DMS 273 (cell line): ENCODE data around the gene DOP1B.
A peak's percentile ranks its signal among the peaks of the same experiment; 100 is the strongest.
"Not testable (repeated sequence)": the region's sequence is repeated elsewhere in the genome, so short reads cannot be mapped to it uniquely, and the experiment has no call there.

Experiments
- DNase-seq: peaks from one replicate; lab custom pipeline; 2025; ENCODE audit not compliant: unreplicated experiment; lab: John Stamatoyannopoulos, UW

Gene DOP1B

DNA sequence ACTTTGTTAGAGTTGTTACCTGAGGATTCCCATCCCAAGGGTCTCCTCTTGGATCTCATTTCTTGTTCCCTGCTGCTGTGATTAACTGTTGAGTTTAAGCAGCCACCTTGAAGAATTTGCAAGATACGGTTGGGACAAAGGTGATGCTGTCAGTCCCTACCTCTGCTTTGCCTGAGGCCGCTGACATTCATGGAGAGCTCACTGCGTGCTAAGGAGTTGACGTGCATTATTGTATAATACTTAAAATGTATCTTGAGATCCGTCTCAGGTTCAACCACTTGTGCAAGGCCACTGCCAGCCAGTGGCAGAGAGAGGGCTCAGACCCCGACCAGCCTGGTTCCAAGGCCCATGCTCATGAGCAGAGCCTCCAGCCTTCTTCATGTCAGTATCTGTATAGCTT is 14.2 kb downstream of the DOP1B start:
- no peak for DNase-seq

DNA sequence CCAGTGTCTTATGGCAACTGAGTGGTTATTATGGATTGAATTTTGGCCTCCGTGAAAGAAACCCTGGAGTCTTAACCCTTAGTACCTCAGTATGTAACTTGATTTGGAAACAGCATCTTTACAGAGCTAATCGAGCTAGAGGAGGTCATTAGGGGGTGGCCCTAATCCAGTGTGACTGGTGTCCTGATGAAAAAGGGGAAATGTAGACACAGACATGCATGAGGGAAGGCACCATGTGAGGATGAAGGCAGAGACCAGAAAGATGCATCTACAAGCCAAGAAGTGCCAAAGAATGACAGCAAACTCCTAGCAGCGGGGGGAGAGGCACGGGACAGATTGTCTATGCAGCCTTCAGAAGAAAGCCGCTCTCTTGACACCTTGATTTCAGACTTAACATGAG is 14.7 kb downstream of the DOP1B start:
- no peak for DNase-seq

DNA sequence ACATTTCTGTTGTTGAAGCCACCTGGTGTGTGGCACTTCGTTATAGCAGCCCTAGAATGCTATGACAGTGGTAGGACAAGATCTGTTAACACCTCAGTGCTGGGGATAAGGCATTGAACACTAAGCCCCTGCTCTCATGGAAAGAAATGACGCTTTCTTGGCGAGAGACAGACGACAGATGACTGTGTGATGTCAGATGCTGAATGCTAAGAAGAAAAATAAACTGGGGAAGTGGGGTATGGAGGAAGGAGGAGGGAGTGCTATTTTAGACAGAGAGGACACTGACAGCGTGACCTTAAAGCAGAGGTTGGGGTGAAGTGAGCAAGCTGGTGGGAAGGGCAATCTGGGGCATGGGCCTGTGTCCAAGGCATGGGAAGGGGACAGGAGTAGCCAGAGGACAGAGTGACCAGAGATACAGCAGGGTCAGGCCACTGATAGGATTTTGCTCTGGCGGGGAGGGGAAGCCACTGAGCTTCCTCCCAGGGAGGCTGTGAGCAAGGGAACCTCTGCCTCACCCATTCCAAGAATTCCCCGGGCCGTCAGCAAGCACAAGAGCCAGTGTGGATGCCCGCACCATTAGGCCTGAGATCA is 15.2 kb downstream of the DOP1B start:
- peak; percentile 14 for DNase-seq

DNA sequence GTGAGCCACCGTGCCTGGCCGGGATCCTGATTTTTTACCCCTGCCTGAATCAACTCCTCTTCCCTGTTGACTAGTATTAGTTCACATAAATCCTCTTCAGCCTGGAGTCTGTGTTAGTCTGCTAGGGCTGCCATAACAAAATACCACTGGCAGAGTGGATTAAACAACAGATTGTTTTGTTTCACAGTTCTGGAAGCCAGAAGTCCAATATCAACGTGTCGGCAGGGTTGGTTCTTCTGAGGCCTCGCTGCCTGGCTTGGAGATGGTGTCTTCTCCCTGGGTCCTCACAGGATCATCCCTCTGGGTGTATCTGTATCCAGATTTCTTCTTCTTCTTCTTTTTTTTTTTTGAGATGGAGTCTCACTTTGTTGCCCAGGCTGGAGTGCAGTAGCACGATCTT is 18.2 kb downstream of the DOP1B start:
- DNase-seq = no peak

DNA sequence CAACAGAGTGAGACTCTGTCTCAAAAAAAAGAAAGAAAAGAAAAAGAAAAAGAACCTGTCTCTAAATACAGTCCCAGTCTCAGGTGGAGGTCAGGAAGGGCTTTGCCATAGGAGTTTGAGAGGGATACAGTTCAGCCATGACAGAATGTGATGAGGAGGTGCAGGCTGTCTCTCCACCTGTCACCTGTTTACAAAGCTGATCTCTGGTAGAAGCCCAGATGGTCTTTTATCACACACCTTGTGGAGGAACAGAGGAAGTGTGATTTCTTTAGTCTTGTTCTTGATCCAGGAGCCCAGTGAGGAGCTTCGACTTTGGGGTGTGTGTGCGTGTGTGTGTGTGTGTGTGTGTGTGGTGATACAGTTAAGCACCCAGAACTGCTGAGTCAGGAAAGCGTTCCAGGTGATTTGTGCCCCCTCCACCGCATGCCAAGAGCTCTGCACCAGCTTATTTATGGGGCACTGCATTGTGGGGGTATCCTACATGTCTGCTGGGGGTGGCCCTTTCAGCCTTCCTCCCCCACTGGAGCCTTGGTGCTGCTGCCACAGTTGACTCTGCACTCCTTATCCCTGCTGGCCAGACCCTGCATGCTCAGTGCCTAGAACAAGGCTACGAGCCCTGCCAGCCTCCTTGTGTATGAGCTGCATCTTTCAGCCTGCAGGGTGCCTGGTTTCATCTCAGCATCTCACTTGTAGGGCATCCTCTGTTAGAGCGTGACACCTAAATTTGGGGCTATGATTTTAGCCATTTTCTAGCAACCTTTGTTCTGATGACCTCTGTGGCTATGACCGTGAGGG is 19.3 kb downstream of the DOP1B start:
- DNase-seq = peak; percentile 39

DNA sequence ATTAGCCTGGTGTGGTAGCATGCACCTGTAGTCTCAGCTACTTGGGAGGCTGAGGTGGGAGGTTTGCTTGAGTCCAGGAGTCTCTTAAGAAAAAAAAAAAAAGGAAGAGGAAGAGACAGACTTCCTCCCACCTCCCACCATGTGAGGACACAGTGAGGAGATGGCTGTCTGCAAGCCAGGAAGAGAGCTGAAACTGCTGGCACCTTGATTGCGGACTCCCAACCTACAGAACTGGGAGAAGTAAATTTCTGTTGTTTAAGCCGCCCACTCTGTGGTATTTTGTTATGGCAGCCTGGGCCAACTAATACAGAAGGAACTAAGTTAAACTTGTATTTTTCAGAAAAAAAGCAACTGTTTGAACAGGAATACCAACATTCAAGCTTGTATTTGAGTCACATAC is 21.7 kb downstream of the DOP1B start:
- no peak for DNase-seq

DNA sequence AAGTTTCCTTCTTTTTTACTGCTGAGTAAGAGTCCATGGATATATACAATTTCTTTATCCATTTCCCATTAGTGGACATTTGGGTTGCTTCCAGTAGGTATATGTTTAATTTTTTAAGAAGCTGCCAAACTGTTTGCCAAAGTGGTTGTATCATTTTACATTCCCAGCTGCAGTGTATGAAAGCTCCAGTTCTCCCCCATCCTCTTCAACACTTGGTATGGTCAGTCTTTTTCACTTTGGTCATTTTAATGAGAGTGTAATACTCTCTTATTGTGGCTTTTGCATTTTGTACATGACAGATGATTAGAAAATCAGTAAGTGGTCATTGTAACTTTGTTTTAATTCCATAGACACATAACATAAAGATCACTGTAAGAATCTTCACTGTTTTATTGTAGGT is 22.5 kb downstream of the DOP1B start:
- no peak for DNase-seq

DNA sequence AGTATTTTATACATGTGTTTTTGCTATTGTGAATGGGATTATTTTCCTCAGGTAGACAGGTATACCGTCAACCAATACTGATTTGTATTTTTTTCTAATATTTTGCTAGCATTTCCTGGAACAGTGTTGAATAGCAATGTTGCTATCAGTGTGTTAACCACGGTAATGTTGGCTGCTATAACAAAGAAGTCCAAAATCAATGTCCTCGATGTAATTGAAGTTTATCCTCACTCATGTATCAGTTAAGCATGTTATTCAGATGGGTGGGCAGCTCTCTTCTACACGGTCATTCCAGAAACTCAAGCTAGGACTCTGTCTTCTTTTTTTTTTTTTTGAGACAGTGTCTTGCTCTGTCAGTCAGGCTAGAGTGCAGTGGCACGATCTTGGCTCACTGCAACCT is 24.3 kb downstream of the DOP1B start:
- no peak for DNase-seq

DNA sequence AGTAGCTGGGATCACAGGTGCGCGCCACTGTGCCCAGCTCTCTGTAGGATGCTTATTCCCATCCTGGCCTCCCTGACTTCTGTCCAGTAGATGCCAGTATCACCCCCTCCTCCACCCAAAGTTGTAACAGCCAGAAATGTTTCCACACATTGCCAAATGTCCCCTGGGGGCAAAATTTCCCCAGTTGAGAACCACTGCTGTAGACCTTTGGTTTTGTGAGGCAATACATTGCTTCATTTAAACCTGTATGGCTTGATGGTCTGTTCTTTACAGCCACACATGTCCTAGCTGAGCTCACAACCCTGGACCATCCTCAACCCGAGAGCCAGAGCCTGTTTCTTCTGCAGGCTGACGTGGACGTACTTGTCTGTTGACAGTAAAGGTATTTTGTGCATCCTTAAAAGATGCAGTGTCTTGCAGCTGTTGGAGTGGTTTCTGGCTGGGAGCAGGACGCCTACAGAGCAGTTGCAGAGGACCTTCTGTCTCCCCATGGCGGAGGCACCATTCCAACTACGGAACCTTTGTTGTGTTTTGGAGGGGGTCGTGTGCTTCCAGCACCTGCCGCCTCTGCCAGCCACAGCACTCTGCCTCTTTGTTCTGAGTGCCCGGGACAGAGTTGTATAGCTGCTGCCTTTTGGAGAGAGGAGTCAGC is 26.6 kb downstream of the DOP1B start:
- no peak for DNase-seq

DNA sequence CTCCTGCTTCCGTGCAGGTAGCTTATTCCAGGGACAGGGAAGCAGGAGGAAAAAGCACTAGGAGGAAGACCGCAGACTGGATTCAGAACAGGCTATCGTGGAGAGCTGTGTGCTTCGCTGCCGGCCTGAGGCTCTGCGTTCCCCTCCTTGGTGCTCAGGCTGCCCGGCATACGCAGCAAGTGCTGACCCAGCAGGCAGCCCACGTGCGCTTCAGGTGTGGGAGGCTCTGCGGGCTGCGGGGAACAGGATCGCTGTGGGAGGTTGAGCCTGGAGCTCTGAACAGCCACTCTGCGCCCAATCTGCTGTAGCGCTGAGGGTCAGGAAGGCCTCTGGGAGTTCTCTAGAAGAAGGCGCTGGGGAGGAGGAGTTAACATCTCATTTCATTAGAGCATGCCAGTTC is 27.9 kb downstream of the DOP1B start:
- no peak for DNase-seq

DNA sequence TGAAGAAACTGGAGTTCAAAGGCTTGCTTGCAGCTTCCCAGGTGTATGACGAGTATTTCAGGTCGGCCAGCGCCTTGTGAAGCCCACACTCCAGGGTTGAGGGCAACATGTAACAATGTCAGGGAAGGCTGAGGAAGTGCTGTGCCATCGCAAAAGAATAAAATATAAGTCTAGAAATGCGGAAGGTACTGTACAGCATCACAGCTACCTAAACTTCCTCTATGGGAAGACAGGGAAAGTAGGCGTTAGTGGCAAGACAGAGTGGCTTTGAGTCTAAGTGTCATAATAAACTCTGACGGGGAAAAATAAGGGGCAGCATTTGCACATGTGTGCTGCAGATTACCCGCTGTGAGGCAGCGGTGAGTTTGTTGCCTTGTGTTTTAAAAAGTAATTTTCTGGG is 28.9 kb downstream of the DOP1B start:
- DNase-seq = no peak

DNA sequence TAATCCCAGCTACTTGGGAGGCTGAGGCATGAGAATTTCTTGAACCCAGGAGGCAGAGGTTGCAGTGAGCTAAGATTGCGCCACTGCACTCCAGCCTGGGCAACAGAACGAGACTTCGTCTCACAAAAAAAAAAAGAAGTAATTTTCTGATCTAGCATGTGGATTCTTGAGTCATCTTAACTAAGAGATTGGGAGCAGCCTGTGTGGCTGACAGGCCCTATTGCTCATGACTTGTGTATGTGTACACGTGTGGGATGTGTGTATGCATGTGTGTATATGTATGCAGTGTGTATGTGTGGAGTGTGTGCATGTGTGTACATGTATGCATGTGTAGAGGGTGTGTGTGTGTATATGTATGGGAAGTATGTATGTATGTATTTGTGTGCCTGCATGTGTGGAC is 29.5 kb downstream of the DOP1B start:
- DNase-seq = no peak

DNA sequence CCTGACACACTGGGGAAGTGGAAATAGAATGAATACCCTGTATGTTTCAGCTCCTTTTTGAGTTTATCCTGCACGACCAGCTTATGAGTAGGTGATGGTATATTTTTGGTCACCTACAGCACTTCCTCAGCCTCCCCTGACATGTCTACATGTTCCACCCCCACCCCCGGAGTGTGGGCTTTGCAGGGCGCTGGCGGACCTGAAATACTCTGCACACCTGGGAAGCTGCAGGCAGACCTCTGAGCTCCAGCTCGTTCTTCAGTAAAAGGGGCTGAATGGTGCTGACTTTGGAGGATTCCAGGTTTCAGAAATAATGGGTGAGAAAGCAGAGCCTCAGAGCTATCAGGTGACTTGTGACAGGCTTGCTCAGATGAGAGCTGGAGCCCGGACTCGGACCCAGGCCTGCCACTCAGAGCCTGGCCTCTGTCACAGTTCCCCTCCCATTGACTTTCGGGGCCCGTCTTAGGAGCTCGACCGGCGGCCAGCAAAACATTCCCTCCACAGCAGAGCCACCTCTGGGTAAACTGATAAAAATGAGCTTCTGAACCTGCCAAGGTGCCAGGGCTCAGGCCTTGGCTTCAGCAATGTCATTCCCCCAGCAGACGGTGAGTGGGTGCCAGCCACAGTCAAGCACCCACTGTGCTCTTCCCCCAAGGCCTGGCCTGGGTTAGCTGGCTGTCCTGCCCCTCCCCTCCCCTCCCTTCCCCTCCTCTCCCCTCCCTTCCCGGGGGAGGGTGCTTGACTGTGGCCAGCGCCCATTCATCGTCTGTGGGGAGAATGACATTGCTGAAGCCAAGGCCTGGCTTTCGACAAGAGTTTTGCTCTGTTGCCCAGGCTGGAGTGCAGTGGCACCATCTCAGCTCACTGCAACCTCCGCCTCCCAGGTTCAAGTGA is 30.1 kb downstream of the DOP1B start:
- DNase-seq = no peak

DNA sequence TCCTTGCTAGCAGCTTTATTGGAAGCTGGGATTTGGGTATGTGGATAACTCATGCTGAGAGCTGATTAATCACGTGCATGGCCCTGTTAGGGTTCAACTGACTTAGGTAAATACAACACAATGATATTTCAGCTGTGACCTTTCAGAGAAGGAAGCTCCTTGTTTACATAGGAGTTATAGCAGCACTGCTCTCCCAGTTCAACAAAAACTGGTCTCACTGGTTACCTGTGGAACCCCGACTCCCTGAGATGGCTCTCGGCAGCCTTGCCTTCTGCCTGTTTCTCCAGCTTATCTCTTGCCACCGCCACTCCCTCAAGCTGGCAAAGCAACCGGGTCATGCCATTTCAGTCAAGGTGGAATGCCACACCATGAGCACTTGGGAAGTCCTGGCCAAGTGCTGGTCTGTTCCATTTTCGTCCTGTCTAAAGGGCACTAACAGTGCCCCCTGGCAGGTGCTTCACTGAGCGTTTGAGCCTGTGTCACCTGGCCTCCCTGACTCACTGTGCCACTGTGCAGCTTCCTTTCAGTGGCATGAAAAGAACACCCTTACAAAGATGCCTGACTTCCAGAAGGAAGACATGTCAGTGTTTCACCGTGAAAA is 31.6 kb downstream of the DOP1B start:
- no peak for DNase-seq

DNA sequence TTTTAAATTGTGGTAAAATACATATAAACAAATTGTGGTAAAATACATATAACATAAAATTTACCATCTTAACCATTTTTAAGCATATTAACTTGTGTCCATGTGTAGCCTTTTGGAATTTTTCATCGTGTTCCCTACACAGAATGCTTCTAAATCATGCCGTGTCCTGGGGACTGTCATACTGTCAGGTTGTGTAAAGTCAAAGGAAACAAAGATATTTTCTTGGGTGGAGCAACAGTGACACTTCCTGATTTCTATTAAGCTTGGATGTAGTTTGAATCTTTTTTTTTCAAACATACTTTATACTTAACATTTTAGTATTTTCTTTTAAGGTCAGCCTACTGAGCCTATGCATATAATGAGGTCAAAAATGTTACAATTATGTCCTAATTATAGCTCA is 32.3 kb downstream of the DOP1B start:
- DNase-seq = no peak

DNA sequence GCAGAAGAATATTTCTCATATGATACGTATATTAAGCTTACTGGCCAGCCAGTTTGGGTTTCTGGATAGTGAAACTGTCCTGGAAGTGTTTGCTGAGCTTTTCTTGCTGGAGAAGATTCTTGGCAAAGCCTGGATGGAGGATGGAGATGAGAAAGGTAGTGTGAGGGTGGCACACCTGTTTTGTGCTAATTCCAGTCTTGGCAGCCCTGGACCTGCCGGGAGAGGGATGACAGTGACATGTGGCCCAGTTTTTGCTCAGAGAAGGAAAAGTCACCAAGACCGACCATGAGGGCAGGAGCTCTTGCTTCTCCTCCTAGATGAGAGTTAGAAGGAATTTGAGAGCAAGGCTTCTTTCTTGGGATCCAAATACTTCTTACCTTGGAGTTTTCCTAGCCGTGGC is 34.1 kb downstream of the DOP1B start:
- DNase-seq = no peak

DNA sequence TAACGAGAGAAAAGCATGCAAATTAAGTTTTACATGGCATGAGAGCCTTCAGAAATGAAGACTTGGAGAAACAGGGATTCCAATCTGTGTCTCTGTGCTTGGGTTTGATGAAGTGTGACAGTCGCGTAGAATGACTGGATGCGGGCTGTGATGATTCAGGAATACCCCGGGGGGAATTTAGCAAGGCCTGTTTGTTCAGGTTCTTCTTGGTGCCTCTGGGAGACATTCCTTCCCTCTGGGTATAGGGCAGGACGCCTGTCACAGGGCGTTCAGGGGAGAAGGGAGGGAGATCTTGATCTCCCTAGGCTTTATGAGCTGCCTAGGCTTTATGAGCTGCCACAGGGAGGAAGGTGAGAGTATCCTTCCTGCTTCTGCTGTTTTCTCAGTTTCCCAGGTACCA is 36.6 kb downstream of the DOP1B start:
- DNase-seq = no peak

DNA sequence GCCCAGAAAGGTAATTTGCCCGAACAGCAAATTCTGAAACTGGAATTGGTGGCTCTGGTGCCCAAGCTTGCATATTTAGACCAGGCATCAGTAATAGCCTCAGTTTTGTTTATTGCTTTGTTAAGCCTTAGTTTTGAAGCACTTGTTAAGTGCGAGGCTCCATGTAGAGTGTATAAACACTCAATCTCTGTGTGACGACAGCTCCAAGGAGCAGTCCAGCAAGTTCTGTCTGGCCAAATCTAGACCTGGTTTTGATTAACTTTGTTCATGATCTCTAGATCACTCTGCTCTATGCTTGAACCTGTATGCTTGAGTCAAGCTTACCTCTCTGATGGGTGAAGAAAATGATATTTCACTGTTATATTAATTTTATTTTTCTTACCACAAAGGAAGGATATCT is 37.4 kb downstream of the DOP1B start:
- DNase-seq = no peak

DNA sequence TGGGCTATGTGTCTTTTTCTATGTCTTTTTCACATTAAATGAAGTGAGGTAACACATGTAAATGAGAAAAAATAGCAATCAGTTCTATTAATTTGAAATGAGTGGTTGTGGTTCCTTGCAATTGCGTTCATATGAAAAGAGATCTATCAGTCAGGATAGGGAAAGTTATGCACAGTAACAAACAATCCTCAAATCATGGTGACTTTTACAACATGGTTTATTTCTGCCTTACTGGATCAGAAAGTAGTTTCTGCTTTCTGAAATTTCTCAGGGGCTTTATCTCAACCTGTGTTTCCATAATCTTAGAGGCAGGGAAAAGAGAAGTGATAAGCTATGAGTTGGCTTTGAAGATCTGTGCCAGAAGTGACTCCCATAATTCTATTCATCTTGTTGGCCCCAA is 39.0 kb downstream of the DOP1B start:
- no peak for DNase-seq

DNA sequence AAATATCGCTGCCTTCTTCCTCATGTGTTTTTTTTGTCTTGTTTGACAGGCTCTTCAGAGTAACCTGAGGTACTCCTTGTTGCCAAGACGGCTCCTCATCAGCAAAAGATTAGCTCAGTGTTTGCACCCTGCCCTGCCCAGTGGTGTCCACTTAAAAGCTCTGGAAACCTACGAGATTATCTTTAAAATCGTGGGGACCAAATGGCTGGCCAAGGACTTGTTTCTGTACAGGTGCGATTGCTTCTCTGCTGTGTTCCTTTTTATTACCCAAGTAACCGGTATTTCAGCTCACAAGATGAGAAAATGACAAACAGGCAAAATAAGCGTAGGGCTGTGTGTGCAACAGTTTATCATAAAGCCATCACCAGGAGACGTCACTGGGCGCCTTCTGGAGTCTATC is 42.4 kb downstream of the DOP1B start:
- no peak for DNase-seq

DNA sequence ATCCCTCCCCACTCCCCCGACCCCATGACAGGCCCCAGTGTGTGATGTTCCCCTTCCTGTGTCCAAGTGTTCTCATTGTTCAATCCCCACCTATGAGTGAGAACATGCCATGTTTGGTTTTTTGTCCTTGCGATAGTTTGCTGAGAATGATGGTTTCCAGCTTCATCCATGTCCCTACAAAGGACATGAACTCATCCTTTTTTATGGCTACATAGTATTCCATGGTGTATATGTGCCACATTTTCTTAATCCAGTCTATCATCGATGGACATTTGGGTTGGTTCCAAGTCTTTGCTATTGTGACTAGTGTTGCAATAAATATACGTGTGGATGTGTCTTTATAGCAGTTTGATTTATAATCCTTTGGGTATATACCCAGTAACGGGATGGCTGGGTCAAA is 43.0 kb downstream of the DOP1B start:
- not testable (repeated sequence) for DNase-seq
